Hematopoietic multipotent progenitor cell treated with erythropoietin and hydrocortisone succinate and interleukin-3 and kit ligand, for 17 days (in vitro differentiated cells): ENCODE measurements around the gene EPB41L2.

Experiments used
- DNase-seq: peaks from one replicate; pipeline ENCODE4 v3.0.0-alpha.2; 2015; ENCODE audit warnings: low spot score

Gene EPB41L2

DNA sequence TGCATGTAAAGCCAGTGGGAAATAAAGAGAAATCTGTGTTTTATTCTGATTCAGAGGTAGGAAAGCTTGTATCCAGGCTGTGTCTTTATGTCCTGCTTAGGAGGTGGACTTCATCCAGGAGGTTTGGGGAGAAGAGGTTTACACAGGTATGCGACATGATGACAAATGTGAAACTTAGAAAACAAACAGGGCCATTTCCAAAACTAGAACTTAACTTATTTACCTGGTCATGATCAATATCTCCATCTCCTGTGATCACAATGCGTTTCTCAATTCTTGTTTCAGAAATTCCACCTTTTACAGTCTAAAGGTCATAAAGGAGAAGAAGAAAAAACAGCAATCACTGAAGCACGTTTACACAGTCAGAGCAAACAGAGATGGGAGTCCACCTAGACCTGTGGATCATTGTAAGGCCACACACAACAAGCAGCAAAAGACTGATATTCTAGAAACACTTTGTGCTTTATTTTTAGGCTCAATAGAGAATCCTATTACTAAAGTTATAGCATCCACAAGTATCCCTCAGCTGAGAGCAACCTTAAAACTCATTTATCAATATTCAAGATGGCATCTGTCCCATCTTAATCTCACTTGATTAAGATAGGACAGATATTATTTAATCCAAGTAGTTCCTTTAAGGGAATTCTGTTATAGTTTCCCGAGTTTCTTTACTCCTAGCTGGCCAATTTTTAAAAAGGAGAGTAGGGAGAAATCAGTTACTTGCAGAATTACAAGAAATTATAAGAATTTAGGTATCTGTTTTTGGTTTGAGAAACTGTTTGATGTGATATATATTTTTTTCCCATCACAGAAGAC is 199.4 kb downstream of the EPB41L2 start:
- DNase-seq = no peak

- no peak for DNase-seq
Observed at GRCh38 chr6:130862370-130862769, 200.7 kb downstream of the EPB41L2 start.

DNA sequence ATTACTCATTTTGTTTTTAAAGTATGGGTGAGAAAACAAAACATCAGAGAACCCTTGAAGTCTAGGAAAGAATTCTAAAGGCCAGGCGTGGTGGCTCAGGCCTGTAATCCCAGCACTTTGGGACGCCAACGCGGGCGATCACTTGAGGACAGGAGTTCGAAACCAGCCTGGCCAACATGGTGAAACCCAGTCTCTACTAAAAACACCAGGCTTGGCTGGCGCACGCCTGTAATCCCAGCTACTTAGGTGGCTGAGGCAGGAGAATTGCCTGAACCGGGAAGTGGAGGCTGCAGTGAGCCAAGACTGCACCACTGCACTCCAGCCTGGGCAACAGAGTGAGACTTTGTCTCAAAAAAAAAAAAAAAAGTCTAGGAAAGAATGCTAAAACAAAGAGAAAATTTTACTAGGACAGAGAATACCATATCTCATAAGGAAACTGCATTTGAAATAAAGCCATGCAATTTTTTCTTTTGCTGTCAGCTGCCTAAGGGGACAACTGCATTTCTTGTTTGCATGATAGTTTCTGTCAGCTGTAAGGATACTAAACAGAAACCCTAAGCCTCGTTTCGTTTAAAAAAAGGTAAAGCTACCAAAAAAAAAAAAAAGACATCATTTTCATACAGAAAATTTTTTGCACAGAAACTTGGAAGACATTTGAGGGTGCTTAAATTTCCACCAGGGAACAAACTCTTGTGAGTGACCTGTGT is 203.7 kb downstream of the EPB41L2 start:
- no peak for DNase-seq

DNA sequence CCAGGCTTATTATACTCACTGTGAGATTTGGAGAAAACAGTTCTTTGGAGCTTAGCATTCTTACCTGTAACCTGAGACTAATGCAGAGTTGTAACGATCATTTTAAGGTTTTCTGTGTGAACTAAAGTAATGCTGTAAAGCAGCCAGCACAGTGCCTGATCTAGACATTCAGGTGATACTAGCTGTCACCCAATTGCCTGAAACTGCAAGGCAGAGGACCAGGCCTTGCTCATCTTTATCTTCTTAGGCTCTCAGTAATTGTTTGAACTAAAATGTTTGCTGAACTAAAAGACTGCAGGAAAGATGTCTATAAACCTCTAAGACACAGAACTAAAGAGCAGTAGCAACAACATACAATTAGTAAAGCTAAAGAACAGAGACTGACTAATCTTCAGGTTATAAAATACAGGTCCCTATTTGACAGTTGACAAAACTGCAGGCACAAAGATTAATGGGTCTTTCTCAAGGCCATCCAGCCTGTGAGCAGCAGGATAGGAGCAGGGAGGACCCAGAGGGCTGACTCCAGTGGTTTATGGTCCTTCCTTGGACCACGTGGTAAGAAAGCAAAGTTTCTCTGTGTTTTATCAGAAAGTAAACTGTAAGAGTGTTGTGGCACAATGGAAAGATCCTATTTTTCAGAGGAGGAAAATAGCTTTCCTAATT is 204.4 kb downstream of the EPB41L2 start:
- no peak for DNase-seq

- DNase-seq = no peak
Observed at GRCh38 chr6:130858054-130858453, 205.0 kb downstream of the EPB41L2 start.

- DNase-seq = no peak
Observed at GRCh38 chr6:130853555-130854183, 209.4 kb downstream of the EPB41L2 start.

DNA sequence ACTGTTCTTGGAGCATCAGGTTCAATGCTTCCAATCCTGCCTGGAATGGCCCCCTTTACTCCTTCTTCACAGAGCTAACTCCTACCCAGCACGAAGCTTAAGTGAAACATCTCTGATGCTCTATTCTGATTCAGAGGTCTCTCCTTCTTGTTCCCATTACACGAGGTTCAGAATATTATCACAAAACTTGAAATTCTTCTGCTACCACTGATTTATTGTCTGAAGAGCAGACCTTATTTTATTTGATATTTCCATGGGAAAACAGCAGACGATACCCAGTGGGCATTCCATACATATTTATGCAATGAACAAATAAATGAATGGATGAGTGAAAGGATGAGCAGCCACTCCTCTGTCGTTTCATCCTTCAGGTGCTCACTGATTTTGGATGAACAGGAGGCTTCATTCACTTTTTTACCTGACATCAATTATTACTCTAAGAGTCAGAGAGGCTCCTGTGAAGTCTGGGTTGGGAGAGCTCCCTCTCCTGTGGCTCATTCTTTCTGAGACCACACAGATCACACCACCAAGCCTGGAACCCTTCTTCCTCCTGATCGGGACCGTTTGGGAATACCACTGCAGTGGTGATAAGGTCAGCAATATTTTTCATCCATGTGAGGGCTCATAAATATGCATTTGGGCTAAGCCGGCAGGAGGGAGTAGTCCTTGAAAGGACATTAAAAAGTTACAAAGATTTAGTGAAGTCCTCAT is 210.0 kb downstream of the EPB41L2 start:
- no peak for DNase-seq

GRCh38 chr6:130851026-130851425 is 212.0 kb downstream of the EPB41L2 start:
- DNase-seq = no peak

DNA sequence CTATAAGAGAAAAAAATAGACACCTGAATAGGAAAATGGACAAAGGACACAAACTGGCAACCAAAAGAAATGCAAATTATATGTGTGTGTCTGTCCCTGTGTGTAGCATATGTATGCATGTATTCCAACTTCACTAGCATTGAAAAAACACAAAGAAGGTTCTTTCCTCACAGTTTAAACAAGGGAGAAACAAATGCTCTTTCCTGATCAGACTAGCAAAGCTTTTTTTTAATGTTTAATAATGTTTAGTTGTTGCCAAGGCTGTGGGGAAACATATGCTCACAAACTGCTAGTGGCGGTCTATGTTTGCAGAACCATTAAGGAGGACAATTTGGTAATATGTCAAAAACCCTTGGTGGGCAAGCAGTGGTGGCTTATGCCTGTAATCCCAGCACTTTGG is 213.5 kb downstream of the EPB41L2 start:
- no peak for DNase-seq

DNA sequence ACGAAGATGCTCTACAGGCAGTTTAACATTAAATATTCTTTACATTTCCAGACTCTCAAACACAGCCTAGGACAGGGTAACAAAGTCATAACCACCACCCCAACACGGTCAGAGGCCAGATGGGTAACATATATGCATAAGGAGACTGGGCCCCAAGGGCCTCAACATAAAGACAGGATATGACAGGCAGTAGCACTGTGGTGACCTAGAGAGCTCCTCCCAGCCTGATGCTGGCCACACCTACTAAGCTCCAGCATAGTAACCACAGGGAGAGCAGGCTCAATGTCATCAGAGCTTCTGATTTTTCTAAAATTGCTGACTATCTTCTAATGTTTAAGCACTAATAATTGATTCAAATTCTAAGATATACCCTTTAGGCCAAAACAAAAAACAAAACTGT is 214.1 kb downstream of the EPB41L2 start:
- DNase-seq = no peak

GRCh38 chr6:130847001-130847910 is 215.8 kb downstream of the EPB41L2 start:
- no peak for DNase-seq

DNA sequence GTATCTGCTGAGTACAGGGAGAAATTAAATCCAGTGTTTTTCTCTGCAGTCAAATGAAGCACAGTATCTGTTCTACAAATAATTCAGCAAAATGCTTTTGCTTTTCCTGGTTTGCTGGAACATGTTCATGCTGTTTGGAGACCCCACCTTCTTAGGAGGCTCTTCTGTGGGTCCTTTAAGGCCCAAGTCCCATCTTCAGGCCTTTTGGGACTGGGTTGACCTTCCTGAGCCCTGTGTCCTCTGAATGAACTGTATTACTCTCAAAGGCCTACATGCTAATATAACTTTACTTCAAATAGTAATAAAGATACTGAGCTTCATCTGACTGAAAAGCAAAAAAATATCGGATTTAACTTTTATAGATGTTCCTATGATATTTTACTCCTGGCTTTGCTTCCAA is 216.5 kb downstream of the EPB41L2 start:
- DNase-seq = no peak

GRCh38 chr6:130843575-130844320 is 219.3 kb downstream of the EPB41L2 start:
- DNase-seq = peak; percentile 16

DNA sequence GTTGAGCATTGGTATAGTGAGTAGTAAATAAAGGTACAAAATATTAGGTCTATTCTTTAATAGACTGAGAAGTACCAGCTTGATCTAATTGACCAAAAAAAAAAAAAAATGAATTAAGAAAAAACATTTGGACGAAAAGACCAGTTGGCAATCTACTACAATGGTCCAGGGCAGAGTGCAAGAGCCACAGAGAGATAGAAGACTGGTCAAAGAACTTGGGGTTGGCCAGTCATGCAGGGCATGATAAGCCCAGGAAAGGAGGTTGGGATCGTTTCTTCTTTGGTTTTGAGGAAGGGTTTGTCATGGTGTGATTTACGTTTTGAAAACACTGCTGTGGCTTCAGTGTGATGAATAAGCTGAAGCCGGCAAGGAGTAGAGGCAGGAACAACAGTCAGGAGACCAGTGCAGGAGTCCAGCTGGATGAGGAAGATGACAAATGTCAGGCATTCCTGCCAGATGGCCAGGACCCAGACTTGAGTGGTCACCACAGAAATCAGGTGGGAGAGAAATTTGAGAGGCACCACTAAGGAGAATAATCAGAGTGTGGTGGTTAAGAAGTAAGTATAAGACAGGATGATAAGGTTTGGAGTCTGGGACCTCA is 221.8 kb downstream of the EPB41L2 start:
- no peak for DNase-seq

DNA sequence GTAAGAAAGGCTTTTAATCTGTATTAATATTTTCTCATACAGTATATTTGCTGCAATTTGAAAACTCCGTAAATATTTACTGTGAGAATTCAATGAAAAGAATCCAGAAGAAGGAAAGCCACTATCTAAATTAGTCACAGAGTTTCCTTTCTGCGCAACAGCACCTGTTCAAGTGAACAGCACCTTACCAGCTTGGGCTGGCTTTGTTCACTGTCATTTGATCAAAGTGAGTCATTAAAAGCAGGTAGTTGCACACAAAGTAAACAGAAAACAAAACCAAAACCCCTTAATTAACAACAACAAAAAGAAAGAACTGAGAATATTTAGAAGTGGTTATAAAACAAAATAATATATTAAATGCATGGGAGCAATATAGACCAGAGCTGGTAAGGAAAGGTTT is 223.0 kb downstream of the EPB41L2 start:
- DNase-seq = no peak

GRCh38 chr6:130839379-130839778 is 223.7 kb downstream of the EPB41L2 start:
- DNase-seq = no peak

GRCh38 chr6:130838951-130839350 is 224.1 kb downstream of the EPB41L2 start:
- no peak for DNase-seq

GRCh38 chr6:130838250-130838860 is 224.7 kb downstream of the EPB41L2 start:
- DNase-seq = no peak

GRCh38 chr6:130837067-130837466 is 226.0 kb downstream of the EPB41L2 start:
- DNase-seq = no peak
